GM18502 (cell line): Measurements from ENCODE around the gene PSMD6.

Source experiments
- ATAC-seq: cut with Tn5 transposase; IDR thresholded peaks from one replicate; pipeline ENCODE4 v1.9.1; 2021; ENCODE audit warnings: mild to moderate bottlenecking; ENCODE audit not compliant: unreplicated experiment, poor library complexity

Gene PSMD6

GRCh38 chr3:63963496-63963895, 59.8 kb downstream of the PSMD6 start:
- no peak for ATAC-seq

- ATAC-seq, result peak; percentile 88
Observed at GRCh38 chr3:63961891-63962290, 61.4 kb downstream of the PSMD6 start.
